Activated CD8-positive, alpha-beta memory T cell treated with anti-CD3 and anti-CD28 coated beads for 48 hours (primary cell): ENCODE data around the gene GRIN2C.

Experiments
- DNase-seq, 3 experiments: peaks; one replicate each; pipeline ENCODE4 v3.0.0-alpha.2; 2020; ENCODE audit warnings: low read depth in 2 of 3, low spot score in 2 of 3

The GRIN2C gene

GRCh38 chr17:74864866-74865395 lies 5.2 kb upstream of the GRIN2C start:
- DNase-seq: peak; percentile 36 to 54 (median 54)

- DNase-seq: no peak
Measured at GRCh38 chr17:74864297-74864865, 4.7 kb upstream of the GRIN2C start.

GRCh38 chr17:74863420-74864296 lies 4.0 kb upstream of the GRIN2C start:
- DNase-seq: no peak

- DNase-seq: no peak
Measured at GRCh38 chr17:74862919-74863318, 3.2 kb upstream of the GRIN2C start.

GRCh38 chr17:74862108-74862901 lies 2.6 kb upstream of the GRIN2C start:
- DNase-seq: peak; percentile 32 to 61 (median 59)

GRCh38 chr17:74861662-74862107 lies 2.0 kb upstream of the GRIN2C start:
- no peak for DNase-seq

GRCh38 chr17:74860872-74861661 lies 1.4 kb upstream of the GRIN2C start:
- no peak for DNase-seq

- no peak for DNase-seq
Measured at GRCh38 chr17:74860229-74860871, 665 bp upstream of the GRIN2C start.

GRCh38 chr17:74858672-74859458 lies 820 bp downstream of the GRIN2C start:
- DNase-seq: no peak

GRCh38 chr17:74857191-74857590 lies 2.5 kb downstream of the GRIN2C start:
- no peak for DNase-seq

GRCh38 chr17:74856112-74856511 lies 3.6 kb downstream of the GRIN2C start:
- no peak for DNase-seq

- DNase-seq: no peak
Measured at GRCh38 chr17:74855323-74855722, 4.4 kb downstream of the GRIN2C start.

GRCh38 chr17:74854792-74855191 lies 4.9 kb downstream of the GRIN2C start:
- no peak for DNase-seq

GRCh38 chr17:74853669-74854068 lies 6.0 kb downstream of the GRIN2C start:
- no peak for DNase-seq

- DNase-seq: no peak
Measured at GRCh38 chr17:74853048-74853397, 6.7 kb downstream of the GRIN2C start.

GRCh38 chr17:74852237-74853047 lies 7.2 kb downstream of the GRIN2C start:
- peak in 1 of 3 experiments; percentile 20 for DNase-seq

- no peak for DNase-seq
Measured at GRCh38 chr17:74851612-74852236, 8.0 kb downstream of the GRIN2C start.

- DNase-seq: no peak
Measured at GRCh38 chr17:74850914-74851313, 8.8 kb downstream of the GRIN2C start.
